Embryonic facial prominence (tissue), 1 donor: ENCODE data around the gene MSRB2.

Experiments
- DNase-seq: peaks from one replicate; pipeline ENCODE4 v3.0.0-alpha.2; 2016; ENCODE audit errors: extremely low spot score

The MSRB2 gene

GRCh38 chr10:23111517-23112286 lies 16.3 kb downstream of the MSRB2 start:
- DNase-seq: no peak

DNA sequence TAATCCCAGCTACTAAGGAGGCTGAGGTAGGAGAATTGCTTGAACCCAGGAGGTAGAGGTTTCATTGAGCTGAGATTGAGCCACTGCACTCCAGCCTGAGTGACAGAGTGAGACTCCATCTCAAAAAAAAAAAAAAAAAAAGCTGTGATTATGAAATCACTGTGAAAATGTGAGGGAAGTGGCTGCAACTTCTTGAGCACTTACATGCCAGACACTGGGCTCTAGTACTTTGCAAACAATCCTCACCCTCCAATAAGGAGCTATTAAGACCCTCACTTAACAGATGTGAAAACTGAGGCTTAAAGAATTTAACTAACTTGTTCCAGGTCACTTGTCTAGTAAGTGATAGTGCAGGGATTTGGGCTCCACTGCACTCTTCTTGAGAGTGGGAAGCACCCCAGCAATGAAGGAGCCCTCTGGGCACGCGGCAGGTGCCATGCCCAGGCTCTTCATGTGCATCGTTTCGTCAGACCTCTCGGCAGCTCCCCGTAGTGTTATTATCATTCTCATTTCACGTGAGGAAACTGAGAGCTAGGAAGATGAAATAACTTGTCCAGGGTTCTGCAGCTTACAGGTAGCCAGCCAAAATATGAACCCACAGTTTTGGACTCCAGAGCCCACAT lies 19.0 kb downstream of the MSRB2 start:
- DNase-seq: no peak

GRCh38 chr10:23116486-23117205 lies 21.3 kb downstream of the MSRB2 start:
- no peak for DNase-seq

GRCh38 chr10:23120001-23120934 lies 24.9 kb downstream of the MSRB2 start:
- DNase-seq: no peak

GRCh38 chr10:23121135-23121534 lies 25.8 kb downstream of the MSRB2 start:
- DNase-seq: no peak

DNA sequence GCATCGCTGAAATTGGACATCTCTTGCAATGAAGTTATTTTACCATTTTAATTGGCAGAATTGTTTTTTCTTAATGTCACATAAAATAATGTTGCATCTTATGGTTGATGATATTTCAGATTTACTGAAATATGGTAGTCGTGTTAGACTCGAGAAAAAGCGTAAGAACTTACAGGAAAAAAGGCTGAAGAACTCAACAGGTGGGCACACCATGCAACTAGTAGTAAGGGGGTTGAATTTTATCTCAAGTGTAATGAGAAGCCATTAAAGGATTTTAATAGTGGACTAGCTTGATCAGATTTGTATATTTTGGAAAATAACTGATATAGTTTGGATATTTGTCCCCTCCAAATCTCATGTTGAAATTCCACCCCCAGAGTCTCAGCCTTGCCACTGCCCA lies 41.1 kb downstream of the MSRB2 start:
- no peak for DNase-seq

- no peak for DNase-seq
These were observed 44.3 kb downstream of the MSRB2 start for GRCh38 chr10:23139677-23140076.

DNA sequence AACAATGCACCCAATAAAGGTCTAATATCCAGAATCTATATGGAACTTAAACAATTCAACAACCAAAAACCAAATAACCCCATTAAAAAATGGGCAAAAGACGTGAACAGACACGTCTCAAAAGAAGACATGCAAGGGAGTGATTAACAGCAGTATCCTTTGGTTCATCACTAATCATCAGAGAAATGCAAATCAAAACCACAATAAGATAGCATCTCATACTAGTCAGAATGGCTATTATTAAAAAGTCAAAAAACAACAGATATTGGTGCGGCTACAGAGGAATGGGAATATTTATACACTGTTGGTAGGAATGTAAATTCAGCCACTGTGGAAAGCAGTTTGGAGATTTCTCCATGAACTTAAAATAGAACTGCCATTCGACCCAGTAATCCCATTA lies 46.6 kb downstream of the MSRB2 start:
- no peak for DNase-seq

- DNase-seq: no peak
These were observed 50.9 kb downstream of the MSRB2 start for GRCh38 chr10:23146258-23146657.

GRCh38 chr10:23147035-23147434 lies 51.7 kb downstream of the MSRB2 start:
- no peak for DNase-seq

- DNase-seq: no peak
These were observed 52.8 kb downstream of the MSRB2 start for GRCh38 chr10:23148214-23148613.

DNA sequence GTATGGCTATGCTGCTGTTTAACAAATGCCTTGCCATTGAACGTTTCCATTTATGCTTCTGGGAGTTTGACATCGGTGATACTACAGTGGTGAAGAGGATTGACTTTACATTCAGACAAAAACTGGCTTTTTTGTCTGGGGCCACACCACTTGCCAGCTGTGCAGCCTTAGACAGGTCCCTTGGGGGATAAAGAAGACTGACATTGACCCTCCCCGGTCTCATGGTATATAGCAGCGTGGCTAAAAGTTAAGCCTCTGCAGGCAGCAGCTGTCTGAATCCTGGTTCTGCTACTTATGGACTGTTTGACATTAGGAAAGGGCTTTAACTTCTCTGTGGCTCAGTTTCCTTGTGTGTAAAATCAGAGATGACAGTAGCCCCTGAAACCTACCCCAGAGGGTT lies 54.7 kb downstream of the MSRB2 start:
- DNase-seq: no peak

- DNase-seq: no peak
These were observed 55.2 kb downstream of the MSRB2 start for GRCh38 chr10:23150610-23151009.

DNA sequence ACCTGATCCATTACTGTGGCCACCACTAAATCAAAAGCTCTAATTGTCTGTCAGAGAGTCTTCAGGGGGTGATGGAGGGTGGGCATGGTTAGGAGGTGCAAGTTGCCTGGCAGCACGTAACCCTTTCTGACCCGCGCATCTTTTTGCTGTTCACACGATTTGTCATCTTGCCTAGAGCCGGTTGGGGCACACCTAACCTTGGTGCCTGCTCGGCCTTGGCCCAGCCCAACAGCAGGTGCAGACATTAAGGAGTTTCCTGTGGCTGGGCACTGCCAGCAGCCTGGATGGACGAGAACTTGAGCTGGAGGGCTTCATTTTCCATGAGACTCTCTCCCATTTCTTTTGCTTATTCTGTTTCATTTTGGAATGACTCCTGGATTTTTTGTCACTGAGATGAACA lies 55.7 kb downstream of the MSRB2 start:
- no peak for DNase-seq

DNA sequence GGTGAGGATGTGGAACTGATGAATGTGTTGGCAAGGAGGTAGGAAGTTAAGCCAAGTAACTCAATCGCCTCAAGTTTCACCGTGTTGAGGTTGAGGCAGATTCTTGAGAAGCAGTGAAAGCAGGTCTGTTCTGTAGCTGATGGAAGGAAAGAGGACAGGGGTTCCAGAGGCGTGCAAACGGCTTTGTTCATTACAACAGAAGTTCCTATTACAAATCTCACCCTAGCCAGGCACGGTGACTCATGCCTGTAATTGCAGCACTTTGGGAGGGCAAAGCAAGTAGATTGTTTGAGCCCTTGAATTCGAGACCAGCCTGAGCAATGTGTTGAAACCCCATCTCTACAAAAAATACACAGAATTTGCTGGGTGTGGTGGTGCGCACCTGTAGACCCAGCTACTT lies 59.8 kb downstream of the MSRB2 start:
- DNase-seq: no peak

DNA sequence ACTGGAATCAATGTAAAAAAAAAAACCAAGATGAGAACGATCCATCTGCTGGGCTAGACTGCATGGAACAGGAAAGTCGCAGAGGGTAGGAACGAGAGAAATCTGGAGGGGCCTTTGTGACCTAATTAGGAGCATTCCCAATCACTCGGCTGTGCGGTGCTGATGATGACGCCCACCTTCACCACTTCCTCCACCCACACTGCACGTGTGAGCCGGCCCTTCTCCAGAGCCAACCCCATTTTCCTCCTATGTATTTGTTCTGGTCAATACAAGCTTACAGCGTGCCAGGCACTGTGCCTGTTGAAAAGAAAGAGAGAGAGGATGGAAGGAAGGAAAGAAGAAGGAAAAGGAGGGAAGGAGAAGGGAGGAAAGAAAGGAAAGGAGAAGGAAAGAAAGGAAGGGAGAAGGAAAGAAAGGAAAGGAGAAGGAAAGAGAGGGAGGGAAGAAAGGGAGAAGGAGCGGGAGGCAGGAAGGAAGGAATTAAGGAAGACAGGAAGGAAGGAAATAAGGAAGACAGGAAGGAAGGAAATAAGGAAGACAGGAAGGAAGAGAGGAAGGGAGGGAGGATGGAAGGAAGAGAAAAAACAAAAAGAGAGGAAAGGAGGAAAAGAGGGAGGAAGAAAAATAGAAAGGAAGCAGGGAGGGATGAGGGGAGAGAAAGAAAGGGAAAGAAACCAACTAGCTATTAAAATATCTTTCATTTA lies 61.2 kb downstream of the MSRB2 start:
- DNase-seq: no peak

DNA sequence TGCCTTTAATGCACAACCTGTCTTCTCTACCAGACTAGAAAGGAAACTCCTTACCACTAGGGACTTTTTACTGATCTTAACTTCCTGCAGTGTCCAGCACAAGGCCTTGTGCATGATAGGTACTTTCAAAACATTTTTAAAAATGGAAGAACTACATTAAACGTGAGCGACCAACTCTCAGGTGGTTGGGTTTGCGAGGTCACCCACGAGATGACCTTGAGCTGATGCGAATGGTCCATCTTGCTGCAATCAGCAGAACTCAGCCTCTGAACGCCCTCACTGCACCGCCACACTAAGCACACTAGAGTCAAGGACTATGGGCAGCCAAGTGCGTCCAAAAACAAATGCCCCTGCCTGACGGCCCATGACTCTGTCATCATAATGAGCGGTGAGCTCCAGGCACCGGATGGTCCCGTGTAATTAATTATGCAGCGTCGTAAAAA lies 61.9 kb downstream of the MSRB2 start:
- DNase-seq: no peak

DNA sequence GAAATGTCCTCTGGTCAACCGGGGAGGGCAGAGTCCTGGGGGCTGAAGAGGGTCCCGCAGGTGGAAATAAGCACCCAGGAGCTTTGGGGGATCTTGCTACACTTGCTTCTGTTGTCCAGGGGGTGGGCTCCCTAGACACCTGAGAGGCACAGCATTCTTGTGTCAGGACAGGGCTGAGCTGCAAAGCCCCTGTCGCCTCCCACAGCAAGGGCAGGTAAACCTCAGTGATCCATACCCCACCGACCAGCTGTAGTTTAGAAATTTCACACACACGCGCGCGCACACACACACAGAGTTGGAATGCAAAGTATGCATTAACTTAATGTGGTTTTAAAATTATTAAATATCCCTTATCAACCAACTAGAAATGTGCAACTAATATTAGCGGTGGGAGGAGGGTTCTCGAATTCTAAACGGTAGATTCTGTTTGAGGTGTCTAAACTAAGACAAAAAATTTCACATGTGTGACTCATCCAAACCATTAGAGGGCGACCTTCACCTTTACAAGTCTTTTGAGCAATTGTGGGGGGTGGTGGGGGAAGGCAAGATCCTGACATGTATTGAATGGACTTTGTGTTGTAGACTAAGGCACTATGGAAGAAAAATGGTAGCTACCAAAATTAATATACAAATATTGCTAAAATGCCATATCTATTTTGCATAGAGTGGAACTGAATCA lies 62.5 kb downstream of the MSRB2 start:
- no peak for DNase-seq

DNA sequence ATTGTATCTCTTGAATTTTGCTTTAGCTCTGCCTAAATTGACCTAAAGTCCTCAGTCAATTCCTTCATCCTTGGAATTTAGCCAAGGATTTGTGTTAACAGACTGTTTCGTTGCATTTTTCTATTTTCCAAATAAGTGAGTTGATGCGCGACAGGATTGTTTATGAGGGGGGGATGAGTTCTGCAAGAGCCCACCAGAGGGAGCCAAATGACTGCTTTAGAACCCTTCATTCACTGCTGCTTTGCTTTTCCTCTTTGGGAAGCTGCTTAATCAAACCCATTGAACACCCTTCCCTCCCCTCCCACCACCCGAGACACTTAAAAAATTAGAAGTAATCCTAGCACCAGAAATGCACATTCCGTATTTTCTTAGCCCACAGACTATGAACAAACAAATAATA lies 63.0 kb downstream of the MSRB2 start:
- DNase-seq: peak; percentile 49

DNA sequence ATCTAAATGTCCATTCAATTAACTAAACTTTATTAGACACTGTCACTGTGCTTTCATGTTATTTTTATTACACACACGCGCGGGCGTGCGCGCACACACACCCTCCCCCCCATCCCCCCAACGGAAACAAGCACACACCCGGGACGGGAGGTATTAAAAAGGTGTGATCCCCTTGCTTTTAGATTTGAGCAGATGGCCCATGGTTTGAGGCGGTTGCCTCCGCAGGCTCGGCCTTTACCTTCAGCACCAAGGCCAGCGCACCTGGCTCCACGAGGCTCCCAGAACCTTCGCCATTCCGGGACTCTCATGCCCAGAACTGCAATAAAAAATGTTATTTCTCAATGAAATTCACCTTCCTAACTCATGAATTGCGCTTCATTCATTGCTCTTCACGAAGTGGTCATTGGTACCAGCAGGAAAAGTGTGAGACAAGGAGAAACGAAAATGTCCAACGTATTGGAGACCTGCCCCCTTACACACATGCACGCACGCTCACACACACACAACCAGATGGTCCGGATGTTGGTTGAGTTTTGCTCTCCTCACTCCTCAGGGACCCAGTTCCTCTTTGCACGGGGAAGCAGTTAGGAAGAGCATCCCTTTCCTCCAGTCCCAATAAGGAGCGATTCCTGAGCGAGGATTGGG lies 76.0 kb downstream of the MSRB2 start:
- DNase-seq: no peak
